CMK (cell line): ENCODE data around the gene B3GNT3.

Source experiments
- DNase-seq: peaks from one replicate; pipeline ENCODE4 v3.0.0-alpha.2; 2010; ENCODE audit warnings: low read depth

Gene B3GNT3

DNA sequence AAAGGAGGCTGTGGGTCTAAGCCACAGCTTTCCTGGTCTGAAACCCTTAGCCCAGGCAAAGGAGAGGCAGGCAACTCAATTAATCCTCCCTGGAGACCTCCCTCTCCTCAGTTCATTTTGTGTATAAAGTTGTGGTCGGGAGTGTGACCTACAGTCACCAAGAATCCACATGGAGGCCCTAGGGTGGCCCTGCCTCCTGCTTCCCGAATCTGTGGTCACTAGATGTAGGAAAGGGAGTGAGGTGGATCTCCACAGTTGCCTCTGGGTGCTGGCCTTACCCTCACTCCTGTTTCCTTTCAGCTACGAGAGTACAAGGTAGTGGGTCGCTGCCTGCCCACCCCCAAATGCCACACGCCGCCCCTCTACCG lies 66.0 kb downstream of the B3GNT3 start:
- no peak for DNase-seq

DNA sequence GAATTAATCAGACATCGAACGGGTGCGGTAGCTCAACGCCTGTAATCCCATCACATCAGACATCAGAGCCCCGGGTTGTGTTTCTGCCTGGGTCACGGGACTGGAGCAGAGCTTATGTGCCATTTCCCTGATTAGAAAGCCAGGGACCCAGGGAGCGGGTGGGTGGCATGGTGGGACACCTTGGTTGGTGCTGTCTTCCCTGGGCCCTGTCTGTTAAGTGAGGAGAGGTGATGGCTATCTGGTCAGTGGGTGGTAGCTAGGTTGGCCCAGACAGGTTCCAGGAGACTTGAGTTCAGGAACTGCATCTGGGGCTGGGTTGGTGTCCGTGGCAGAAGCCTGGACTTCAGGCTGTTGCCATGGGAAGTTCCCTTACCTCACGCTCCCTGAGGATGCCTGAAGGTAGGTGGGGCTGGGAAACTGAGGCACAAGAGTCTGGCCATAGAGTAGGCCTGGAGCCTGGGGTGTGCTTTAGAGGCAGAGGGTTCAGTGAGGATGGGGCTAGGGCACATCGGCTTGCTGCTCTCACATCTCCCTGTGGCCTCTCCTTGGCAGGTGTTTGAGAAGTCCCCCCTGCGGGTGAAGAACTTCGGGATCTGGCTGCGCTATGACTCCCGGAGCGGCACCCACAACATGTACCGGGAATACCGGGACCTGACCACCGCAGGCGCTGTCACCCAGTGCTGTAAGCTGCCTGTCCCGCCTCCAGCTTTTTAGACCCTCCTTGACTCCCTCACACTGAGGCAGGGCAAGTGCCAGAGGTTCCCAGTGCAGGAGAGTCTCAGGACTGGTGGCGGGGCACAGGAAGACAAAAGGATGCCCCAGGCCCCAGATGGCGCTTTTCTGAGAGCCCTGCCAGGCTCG lies 66.8 kb downstream of the B3GNT3 start:
- DNase-seq, result no peak

- no peak for DNase-seq
Observed at GRCh38 chr19:17862711-17863519, 68.0 kb downstream of the B3GNT3 start.
